WTC11 (cell line): ENCODE results near the gene SMURF1. TPM values are rescaled to one million over a fixed set of nuclear protein-coding genes. Genes with fewer than 3 reads are reported as not detected.

Experiments
- ATAC-seq: fragments of 200-7000 bp; cut with Tn5 transposase; 2 replicates; pipeline ENCODE4 v1.10.0; 2021; ENCODE audit warnings: mild to moderate bottlenecking, moderate library complexity
- CTCF ChIA-PET: fragments of 300-600 bp; sonication (Branson Sonifier 250); formaldehyde crosslinking; loops from one replicate; lab custom pipeline; 2021; ENCODE audit warnings: antibody characterized with exemption; lab: Charles Lee
- POLR2A ChIA-PET: fragments of 350-600 bp; sonication (Branson Sonifier 250); formaldehyde crosslinking; loops from one replicate; lab custom pipeline; 2021; ENCODE audit warnings: antibody characterized with exemption; lab: Charles Lee
- DNase-seq: peaks from one replicate; pipeline ENCODE4 v3.0.0; 2021; ENCODE audit warnings: low spot score
- H3K27ac Mint-ChIP-seq: 2 replicates; pipeline ENCODE4 v1.8.0; 2021; ENCODE audit warnings: mixed read lengths
- H3K27me3 Mint-ChIP-seq: 2 replicates; pipeline ENCODE4 v1.8.0; 2021; ENCODE audit warnings: low read depth, mild to moderate bottlenecking, moderate library complexity, mixed read lengths
- H3K36me3 Mint-ChIP-seq: 2 replicates; pipeline ENCODE4 v1.8.0; 2021; ENCODE audit warnings: mixed read lengths
- H3K4me1 Mint-ChIP-seq: 2 replicates; pipeline ENCODE4 v1.8.0; 2022; ENCODE audit warnings: mixed read lengths
- H3K4me3 Mint-ChIP-seq: 2 replicates; pipeline ENCODE4 v1.8.0; 2021; ENCODE audit warnings: mild to moderate bottlenecking, moderate library complexity, mixed read lengths
- H3K9me3 Mint-ChIP-seq: 2 replicates; pipeline ENCODE4 v1.8.0; 2021; ENCODE audit warnings: mixed read lengths
- ATF1 ChIP-seq: sonication (generic); formaldehyde crosslinking; IDR thresholded peaks from 2 replicates; pipeline ENCODE4 v1.8.1; 2023; ENCODE audit warnings: mild to moderate bottlenecking, moderate library complexity, missing genetic modification reagents
- EMX1 ChIP-seq: fragments of 250-450 bp; sonication (Bioruptor Pico); IDR thresholded peaks from 2 replicates; pipeline ENCODE4 v1.8.0; 2021; ENCODE audit warnings: mild to moderate bottlenecking
- FOXP1 ChIP-seq: sonication (generic); formaldehyde crosslinking; IDR thresholded peaks from 2 replicates; pipeline ENCODE4 v1.8.0; 2022; ENCODE audit warnings: missing genetic modification reagents, mild to moderate bottlenecking, moderate library complexity, borderline replicate concordance
- IRF2 ChIP-seq: sonication (generic); formaldehyde crosslinking; IDR thresholded peaks from 2 replicates; pipeline ENCODE4 v1.8.0; 2022; ENCODE audit warnings: low read depth, missing genetic modification reagents, borderline replicate concordance
- RORB ChIP-seq: fragments of 250-450 bp; sonication (Bioruptor Pico); IDR thresholded peaks from 2 replicates; pipeline ENCODE4 v1.9.0; 2021; ENCODE audit warnings: mild to moderate bottlenecking
- SMAD3 ChIP-seq: sonication (generic); formaldehyde crosslinking; IDR thresholded peaks from 2 replicates; pipeline ENCODE4 v1.8.0; 2022; ENCODE audit warnings: missing genetic modification reagents, mild to moderate bottlenecking, borderline replicate concordance
- TEAD1 ChIP-seq: sonication (generic); formaldehyde crosslinking; IDR thresholded peaks from 2 replicates; pipeline ENCODE4 v1.8.0; 2022; ENCODE audit warnings: mild to moderate bottlenecking, missing genetic modification reagents
- ZBTB21 ChIP-seq: sonication (generic); formaldehyde crosslinking; IDR thresholded peaks from 2 replicates; pipeline ENCODE4 v1.8.1; 2023; ENCODE audit warnings: mild to moderate bottlenecking, missing genetic modification reagents, borderline replicate concordance
- total RNA-seq: library from RNA; stranded (reverse); gene quantifications from 3 replicates; pipeline ENCODE4 v1.2.3, GENCODE V29; 2021
- TF ChIP-seq, protein P1 (sequence below): fragments of 250-450 bp; sonication (Bioruptor Pico); IDR thresholded peaks from 2 replicates; pipeline ENCODE4 v1.9.0; 2021; ENCODE audit warnings: mild to moderate bottlenecking
- TF ChIP-seq, protein P2 (sequence below): fragments of 200-600 bp; IDR thresholded peaks from 2 replicates; pipeline ENCODE4 v1.8.0; 2022; ENCODE audit warnings: antibody characterized with exemption
- TF ChIP-seq, protein P3 (sequence below): fragments of 250-450 bp; sonication (Bioruptor Pico); IDR thresholded peaks from 2 replicates; pipeline ENCODE4 v1.9.0; 2021; ENCODE audit warnings: moderate library complexity, mild to moderate bottlenecking, inconsistent platforms, borderline replicate concordance
- TF ChIP-seq, protein P4 (sequence below): fragments of 250-450 bp; sonication (Bioruptor Pico); IDR thresholded peaks from 2 replicates; pipeline ENCODE4 v1.9.0; 2021; ENCODE audit warnings: mild to moderate bottlenecking
- TF ChIP-seq, protein P5 (sequence below): sonication (generic); formaldehyde crosslinking; IDR thresholded peaks from 2 replicates; pipeline ENCODE4 v1.8.1; 2023; ENCODE audit warnings: mild to moderate bottlenecking, missing genetic modification reagents, moderate library complexity
- TF ChIP-seq, protein P6 (sequence below): sonication (generic); formaldehyde crosslinking; IDR thresholded peaks from 2 replicates; pipeline ENCODE4 v1.8.1; 2022; ENCODE audit warnings: low read depth, mild to moderate bottlenecking, moderate library complexity, missing genetic modification reagents, borderline replicate concordance
- TF ChIP-seq, protein P7 (sequence below): sonication (generic); formaldehyde crosslinking; IDR thresholded peaks from 2 replicates; pipeline ENCODE4 v1.8.1; 2023; ENCODE audit warnings: mild to moderate bottlenecking, missing genetic modification reagents

The SMURF1 gene
- total RNA-seq, 1 experiment from 2014 or later = 23.2 TPM

DNA sequence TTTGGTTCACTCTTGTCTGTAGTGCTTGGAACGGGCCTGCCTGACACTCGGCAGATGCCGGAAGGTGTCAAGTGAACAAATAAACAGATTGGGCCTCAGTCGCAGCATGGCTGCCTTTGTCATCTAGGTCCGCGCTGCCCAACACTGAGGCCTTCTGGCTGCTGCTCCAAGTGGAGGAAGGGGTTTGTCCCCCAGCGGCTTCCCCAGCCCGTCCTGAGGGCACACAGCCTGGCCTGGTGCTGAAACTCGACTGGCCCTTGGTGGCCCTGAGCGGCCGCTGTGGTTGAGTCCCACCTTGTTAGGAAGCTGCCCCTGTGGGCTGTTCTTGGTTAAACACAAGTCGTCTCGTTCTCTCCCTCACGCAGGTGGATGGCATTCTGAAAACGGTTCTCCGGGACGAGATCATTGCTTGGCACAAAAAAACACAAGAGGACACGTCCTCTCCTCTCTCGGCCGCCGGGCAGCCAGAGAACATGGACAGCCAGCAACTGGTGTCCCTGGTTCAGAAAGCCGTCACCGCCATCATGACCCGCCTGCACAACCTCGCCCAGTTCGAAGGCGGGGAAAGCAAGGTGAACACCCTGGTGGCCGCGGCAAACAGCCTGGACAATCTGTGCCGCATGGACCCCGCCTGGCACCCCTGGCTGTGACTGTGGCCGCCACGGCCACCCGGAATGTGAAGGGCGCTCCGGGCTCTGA is 132.1 kb downstream of the SMURF1 start:
- Mint-ChIP-seq H3K27me3 (no peaks in the 10 kb centered on the region), H3K9me3 (no peaks in the 10 kb centered on the region), H3K4me1 (no peaks in the 10 kb centered on the region), H3K4me3 (no peak overlapping the region), H3K36me3 (peaks cover 70% of the 10 kb centered on the region), H3K27ac (no peak overlapping the region)
- ChIA-PET CTCF (no interaction called here), POLR2A (no interaction called here)
- ATAC-seq = no peak
- DNase-seq = no peak
- TF ChIP-seq, protein P1, sequence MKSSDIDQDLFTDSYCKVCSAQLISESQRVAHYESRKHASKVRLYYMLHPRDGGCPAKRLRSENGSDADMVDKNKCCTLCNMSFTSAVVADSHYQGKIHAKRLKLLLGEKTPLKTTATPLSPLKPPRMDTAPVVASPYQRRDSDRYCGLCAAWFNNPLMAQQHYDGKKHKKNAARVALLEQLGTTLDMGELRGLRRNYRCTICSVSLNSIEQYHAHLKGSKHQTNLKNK (CRISPR knock-in tag) = no peak
- TF ChIP-seq ZBTB21 (CRISPR knock-in tag) (no peak), TEAD1 (CRISPR knock-in tag) (no peak), ATF1 (CRISPR knock-in tag) (no peak), RORB (CRISPR knock-in tag) (no peak), FOXP1 (CRISPR knock-in tag) (no peak), IRF2 (CRISPR knock-in tag) (no peak), EMX1 (CRISPR knock-in tag) (no peak), SMAD3 (CRISPR knock-in tag) (no peak)
- TF ChIP-seq, protein P2, sequence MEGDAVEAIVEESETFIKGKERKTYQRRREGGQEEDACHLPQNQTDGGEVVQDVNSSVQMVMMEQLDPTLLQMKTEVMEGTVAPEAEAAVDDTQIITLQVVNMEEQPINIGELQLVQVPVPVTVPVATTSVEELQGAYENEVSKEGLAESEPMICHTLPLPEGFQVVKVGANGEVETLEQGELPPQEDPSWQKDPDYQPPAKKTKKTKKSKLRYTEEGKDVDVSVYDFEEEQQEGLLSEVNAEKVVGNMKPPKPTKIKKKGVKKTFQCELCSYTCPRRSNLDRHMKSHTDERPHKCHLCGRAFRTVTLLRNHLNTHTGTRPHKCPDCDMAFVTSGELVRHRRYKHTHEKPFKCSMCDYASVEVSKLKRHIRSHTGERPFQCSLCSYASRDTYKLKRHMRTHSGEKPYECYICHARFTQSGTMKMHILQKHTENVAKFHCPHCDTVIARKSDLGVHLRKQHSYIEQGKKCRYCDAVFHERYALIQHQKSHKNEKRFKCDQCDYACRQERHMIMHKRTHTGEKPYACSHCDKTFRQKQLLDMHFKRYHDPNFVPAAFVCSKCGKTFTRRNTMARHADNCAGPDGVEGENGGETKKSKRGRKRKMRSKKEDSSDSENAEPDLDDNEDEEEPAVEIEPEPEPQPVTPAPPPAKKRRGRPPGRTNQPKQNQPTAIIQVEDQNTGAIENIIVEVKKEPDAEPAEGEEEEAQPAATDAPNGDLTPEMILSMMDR = no peak
- TF ChIP-seq, protein P3, sequence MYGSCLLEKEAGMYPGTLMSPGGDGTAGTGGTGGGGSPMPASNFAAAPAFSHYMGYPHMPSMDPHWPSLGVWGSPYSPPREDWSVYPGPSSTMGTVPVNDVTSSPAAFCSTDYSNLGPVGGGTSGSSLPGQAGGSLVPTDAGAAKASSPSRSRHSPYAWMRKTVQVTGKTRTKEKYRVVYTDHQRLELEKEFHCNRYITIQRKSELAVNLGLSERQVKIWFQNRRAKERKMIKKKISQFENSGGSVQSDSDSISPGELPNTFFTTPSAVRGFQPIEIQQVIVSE (CRISPR knock-in tag) = no peak
- TF ChIP-seq, protein P4, sequence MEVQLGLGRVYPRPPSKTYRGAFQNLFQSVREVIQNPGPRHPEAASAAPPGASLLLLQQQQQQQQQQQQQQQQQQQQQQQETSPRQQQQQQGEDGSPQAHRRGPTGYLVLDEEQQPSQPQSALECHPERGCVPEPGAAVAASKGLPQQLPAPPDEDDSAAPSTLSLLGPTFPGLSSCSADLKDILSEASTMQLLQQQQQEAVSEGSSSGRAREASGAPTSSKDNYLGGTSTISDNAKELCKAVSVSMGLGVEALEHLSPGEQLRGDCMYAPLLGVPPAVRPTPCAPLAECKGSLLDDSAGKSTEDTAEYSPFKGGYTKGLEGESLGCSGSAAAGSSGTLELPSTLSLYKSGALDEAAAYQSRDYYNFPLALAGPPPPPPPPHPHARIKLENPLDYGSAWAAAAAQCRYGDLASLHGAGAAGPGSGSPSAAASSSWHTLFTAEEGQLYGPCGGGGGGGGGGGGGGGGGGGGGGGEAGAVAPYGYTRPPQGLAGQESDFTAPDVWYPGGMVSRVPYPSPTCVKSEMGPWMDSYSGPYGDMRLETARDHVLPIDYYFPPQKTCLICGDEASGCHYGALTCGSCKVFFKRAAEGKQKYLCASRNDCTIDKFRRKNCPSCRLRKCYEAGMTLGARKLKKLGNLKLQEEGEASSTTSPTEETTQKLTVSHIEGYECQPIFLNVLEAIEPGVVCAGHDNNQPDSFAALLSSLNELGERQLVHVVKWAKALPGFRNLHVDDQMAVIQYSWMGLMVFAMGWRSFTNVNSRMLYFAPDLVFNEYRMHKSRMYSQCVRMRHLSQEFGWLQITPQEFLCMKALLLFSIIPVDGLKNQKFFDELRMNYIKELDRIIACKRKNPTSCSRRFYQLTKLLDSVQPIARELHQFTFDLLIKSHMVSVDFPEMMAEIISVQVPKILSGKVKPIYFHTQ (CRISPR knock-in tag) = no peak
- TF ChIP-seq, protein P5, sequence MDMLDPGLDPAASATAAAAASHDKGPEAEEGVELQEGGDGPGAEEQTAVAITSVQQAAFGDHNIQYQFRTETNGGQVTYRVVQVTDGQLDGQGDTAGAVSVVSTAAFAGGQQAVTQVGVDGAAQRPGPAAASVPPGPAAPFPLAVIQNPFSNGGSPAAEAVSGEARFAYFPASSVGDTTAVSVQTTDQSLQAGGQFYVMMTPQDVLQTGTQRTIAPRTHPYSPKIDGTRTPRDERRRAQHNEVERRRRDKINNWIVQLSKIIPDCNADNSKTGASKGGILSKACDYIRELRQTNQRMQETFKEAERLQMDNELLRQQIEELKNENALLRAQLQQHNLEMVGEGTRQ (CRISPR knock-in tag) = no peak
- TF ChIP-seq, protein P6, sequence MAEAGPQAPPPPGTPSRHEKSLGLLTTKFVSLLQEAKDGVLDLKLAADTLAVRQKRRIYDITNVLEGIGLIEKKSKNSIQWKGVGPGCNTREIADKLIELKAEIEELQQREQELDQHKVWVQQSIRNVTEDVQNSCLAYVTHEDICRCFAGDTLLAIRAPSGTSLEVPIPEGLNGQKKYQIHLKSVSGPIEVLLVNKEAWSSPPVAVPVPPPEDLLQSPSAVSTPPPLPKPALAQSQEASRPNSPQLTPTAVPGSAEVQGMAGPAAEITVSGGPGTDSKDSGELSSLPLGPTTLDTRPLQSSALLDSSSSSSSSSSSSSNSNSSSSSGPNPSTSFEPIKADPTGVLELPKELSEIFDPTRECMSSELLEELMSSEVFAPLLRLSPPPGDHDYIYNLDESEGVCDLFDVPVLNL (CRISPR knock-in tag) = no peak
- TF ChIP-seq, protein P7, sequence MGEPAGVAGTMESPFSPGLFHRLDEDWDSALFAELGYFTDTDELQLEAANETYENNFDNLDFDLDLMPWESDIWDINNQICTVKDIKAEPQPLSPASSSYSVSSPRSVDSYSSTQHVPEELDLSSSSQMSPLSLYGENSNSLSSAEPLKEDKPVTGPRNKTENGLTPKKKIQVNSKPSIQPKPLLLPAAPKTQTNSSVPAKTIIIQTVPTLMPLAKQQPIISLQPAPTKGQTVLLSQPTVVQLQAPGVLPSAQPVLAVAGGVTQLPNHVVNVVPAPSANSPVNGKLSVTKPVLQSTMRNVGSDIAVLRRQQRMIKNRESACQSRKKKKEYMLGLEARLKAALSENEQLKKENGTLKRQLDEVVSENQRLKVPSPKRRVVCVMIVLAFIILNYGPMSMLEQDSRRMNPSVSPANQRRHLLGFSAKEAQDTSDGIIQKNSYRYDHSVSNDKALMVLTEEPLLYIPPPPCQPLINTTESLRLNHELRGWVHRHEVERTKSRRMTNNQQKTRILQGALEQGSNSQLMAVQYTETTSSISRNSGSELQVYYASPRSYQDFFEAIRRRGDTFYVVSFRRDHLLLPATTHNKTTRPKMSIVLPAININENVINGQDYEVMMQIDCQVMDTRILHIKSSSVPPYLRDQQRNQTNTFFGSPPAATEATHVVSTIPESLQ (CRISPR knock-in tag) = no peak
